COLO829 (cell line): Measurements from ENCODE around the gene LDAF1.
"Not testable (repeated sequence)": the region's sequence is repeated elsewhere in the genome, so short reads cannot be mapped to it uniquely, and the experiment has no call there.

ENCODE experiments used
- DNase-seq: peaks from one replicate; pipeline ENCODE4 v3.0.0; 2012; ENCODE audit warnings: low spot score

LDAF1 gene

GRCh38 chr16:21195330-21195729, 36.9 kb downstream of the LDAF1 start:
- not testable (repeated sequence) for DNase-seq

- DNase-seq: no peak
Observed at GRCh38 chr16:21197112-21197511, 38.6 kb downstream of the LDAF1 start.

- no peak for DNase-seq
Observed at GRCh38 chr16:21197621-21198020, 39.1 kb downstream of the LDAF1 start.

DNA sequence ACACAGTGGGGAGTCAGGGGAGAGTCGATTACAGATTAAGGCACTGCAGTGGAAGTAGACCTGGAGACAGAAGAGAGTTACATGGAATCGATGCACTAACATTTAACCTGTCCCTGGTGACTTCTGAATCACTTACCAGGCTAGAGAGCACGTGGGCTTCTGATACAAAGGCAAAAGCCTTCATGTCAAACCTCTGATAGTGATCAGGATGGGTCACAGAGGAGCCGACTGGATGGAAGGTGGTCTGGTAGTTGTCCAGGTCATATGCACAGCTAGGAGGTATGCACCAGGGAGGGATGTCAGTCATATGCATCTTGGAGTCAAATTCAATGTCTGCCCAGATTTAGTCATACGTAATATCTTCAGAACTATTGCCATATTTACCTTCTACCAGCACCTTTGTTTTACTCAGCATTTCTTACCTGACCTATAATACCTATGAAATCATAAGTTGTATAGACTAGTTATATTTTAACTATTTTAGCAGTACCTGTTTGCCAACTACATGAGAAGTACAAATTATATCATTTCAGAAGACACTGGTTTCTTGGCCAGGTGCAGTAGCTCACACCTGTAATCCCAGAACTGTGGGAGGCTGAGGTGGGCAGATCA, 41.2 kb downstream of the LDAF1 start:
- no peak for DNase-seq

DNA sequence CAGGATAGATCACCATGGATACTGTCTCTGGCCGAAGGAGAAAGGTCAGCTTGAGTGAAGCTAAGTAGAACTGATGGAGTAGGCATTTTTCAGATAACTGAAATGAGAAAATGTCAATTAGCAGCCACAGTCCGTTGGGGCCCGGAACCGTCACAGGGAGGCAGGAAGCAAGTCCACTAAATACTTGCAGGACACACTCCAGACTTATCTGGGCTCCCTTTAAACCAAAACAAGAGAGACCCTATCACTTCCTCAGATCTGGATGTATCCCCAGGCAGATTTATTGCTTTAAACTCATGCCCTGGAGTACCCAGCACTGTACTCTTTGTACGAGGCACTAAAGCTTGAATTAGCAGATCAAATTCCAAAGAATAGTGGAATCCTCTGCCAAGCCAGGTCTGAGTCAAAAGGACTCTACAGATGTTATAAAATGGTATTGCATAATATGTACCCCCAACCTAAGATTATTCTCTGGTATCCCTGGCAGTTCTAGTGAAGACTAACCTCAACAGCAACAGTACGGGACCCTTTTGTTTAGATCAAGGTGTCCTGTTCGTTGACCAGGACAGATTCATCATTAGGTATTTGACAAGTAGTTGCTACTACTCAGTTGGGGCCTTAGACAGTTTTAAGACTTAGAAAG, 44.8 kb downstream of the LDAF1 start:
- DNase-seq: no peak

DNA sequence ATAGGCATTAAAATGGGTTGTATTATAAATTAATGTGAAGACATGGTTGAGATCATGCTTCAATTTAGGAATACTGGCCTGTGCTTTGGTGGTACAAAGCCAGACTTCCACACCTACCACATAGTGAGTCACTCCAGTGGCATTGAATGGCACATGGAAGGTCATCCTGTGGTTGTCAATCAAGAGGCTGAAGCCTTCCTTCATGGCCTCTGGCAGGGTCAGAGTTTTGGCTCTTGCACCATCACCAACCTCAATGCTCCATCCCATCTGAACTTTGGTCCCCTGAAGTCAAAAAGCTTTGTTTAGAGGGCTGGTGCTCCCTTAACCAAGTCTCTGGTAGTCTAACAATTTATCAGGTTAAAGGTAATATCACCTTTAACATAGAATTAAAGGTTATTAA, 46.8 kb downstream of the LDAF1 start:
- no peak for DNase-seq

DNA sequence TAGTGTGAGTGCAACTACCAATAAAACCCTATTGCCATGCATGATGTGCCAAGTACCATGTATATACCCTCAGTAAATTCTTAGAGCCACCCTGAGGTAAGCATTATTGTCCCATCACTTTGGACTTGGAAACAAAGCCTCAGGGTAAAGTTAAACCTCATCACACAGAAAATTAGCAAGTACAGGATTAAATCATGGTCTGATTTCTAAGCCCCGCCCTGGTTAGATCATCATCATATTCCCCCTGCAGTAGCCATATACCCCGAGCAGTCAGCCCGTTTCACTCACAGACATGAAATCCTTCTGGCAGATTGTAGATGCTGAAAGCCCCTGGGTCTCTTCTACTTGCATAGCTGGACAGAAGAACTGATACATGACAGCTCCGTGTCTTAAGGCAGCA, 48.1 kb downstream of the LDAF1 start:
- DNase-seq: no peak

- no peak for DNase-seq
Observed at GRCh38 chr16:21208446-21209230, 50.2 kb downstream of the LDAF1 start.

DNA sequence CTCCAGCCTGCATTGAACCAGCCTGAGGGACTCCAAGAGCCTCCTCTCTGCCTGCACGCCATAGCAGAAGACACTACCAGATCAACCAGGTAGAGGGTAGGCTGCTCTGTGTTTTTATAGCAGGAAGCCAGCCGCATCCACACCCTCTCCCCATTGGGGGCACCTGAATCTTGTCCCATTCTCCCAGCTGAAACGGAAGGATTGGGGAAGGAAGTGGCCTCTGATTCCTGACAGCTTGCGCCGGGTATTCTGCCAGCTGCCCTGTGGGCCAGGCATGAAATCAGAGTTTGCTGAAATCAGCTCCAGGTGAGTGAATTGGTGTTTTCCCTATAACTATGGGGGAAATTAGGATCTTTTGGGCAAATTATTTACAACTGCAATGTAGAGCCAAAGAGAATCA, 53.0 kb downstream of the LDAF1 start, which contains the start of gene ZP2:
ZP2 (minus strand) TSS at position 89 of the 400 bp plus-strand sequence; CDS start at position 62, 27 bp downstream.
- no peak for DNase-seq

DNA sequence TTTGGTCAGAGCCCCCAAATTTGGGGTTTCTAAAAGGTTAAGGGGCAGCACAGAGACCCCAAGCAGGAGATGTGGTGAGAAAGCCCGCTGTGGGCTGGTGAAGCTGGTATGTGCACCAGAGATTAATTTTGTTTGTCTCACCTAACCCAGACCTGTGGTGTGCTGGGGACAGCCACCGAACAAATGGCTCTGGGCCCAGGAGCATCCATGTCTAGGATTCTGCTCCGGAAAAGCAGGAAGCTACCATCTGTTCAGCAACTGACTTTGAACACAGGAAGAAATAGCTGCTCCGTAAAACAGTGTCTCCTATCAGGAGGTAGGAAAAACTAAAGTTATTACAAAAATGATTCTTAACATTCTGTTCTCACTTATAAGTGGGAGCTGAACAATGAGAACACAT, 55.6 kb downstream of the LDAF1 start:
- no peak for DNase-seq

DNA sequence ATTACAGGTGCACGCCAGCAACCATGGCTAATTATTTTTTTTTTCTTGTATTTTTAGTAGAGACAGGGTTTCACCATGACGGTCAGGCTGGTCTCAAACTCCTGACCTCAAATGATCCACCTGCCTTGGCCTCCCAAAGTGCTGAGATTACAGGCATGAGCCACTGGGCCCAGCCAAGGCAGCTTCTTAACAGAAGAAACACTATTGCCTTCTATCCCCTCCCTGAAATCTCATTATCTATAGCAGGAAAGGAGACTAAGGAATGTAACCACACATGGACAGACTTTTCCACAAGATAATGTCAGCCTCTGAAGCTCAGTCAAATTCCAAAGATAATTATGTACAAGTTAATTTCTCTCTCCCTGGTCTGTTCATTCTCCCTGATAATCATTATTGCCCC, 58.6 kb downstream of the LDAF1 start:
- DNase-seq: no peak

GRCh38 chr16:21218153-21218552, 59.7 kb downstream of the LDAF1 start:
- no peak for DNase-seq

- DNase-seq: no peak
Observed at GRCh38 chr16:21219551-21219950, 61.1 kb downstream of the LDAF1 start.

DNA sequence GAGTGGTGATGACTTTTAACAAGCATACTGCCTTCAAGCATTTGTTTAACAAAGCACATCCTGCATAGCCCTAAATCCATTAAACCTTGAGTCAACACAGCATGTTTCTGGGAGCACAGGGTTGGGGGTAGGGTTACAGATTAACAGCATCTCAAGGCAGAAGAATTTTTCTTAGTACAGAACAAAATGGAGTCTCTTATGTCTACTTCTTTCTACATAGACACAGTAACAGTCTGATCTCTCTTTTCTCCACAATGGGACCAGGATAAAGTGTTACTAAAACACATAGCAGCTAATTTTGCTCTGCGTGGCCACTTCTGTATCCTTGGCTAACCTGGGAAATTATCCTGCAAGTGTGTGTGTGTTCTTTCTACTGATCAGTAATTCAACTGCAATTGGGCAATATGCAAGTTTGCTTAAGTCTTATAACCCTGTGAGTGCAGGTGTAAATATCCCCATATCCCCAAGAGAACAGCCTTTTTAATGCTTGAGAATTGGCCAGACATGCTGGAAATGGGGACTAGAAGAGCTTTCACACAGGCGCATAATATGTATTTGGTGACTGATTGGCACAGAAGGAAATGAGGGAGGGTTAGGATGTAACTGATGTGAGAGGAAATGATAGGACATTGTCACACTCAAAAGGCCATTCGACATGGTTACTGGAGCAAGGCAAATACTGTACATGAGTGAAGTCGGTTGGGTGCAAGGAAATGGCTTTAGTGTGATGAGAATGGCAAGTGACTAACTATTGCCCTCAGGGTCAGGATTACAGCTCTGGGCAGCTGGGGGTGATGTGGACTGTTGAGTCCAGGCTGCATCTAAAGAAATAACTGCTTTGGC, 64.2 kb downstream of the LDAF1 start:
- no peak for DNase-seq

DNA sequence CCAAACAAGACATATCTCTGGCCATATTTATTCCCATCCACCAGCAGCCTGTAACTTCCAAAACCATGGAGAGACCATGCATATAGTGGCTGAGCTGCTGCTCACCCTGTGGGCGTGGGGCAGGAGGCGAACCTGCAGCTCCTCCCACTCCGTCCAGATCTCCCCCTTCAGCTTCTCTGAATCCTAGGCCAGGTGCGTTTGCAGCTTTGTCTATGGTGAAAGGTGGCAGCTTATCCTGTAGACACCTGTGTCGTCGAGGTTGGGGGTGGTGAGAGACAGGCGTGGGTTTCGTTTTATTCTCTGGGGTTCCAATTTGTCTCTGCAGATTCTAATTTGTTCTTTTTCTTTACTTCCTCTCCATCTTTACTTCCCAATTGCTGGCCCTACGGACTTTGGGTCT, 65.3 kb downstream of the LDAF1 start:
- no peak for DNase-seq

DNA sequence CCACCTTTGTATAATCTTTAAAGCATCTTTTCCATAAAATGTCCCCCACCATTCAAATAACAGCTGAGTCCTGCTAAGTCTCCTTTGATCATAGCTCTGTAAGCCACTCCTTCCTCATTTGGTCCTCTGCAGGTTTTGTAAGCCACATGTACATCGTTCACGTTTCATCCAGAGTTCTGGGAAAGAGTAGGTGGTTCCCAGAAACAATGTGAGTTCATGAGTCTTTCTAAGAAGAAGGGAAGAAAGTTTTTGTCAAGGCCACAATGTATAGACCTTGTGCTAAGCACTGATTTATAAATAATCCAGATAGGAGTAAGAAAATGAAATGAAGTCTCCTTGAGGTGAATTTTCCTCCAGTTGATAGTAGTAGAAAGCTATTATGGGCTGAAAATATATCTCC, 66.3 kb downstream of the LDAF1 start:
- no peak for DNase-seq

DNA sequence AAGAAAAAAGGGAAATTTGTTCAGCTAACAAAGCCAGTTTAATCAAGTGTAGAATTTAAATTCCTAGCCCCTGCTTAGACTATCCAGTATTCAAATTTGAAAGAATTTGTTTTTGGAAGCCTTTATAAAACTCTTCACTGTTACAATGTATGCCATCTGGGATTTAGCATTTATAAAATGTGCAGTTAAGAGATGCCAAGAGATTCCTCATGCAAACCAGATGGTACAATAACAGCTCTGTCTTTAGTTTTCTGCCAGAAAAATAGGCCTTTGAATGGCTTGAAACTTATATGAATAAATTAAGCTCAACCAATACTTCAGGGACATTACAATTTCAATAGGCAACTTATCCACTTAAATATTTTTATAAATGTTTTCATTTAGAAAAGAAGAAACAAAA, 68.3 kb downstream of the LDAF1 start:
- peak; percentile 80 for DNase-seq

DNA sequence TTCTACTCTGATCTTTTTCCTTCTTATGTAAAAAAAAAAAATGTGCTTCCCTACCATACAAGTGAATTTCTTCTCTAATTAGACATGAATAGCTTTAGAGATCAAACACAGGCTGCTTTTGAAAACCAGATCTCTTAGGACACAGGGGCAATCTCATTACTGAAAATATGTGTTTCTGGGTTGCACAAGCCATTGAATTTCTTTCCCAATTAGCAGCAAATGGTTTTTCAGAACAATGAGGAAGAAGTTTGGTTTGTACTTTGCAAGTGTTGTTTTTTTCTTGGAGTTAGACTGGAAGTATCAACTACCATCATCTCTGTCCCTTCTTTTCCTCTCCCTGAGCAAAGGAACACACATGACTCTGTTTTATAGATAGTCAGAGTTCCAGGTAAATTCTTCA, 69.4 kb downstream of the LDAF1 start:
- DNase-seq: no peak

DNA sequence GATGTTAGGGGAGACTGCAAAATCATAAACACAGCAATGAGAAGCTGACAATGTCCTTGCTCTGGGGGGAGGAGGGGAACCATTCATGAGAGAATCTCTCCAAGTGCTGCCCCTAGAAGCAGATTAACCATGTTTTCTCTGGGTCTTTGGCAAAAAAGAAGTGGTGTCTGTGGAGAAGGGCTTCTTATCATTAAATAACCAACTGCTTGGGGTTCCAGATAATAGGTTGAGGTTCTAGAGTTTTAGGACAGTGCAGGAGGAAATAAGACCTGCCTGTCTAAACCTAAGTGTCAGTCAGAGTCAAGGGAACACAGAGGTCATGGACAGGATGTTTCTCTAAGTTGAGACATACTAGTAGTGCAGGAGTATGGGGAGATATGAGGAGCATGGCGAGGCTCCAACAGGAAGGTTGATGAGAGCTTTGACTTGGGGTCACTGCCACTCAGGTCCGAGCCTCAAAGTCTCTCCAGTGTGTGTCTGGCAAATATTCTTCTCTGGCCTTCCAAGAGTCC, 69.9 kb downstream of the LDAF1 start:
- DNase-seq: no peak
